Endothelial cell of umbilical vein (primary cell): Measurements from ENCODE around the gene CYP11A1. TPM values are rescaled to one million over a fixed set of nuclear protein-coding genes. Genes with fewer than 3 reads are reported as not detected.

ENCODE experiments used
- BruUV-seq: library from RNA; stranded (reverse); fragments of 400-500 nt; replicated peaks from 2 replicates; lab custom pipeline; 2021; lab: Mats Ljungman, UMichigan
- CTCF ChIA-PET: fragments of 300-600, 350-600 bp; sonication (Branson Sonifier 250); formaldehyde crosslinking; loops from one replicate; lab custom pipeline; 2021; ENCODE audit warnings: antibody characterized with exemption, inconsistent platforms; lab: Charles Lee
- POLR2A ChIA-PET: fragments of 300-600, 350-600 bp; sonication (Branson Sonifier 250); formaldehyde crosslinking; loops from one replicate; lab custom pipeline; 2021; ENCODE audit warnings: antibody characterized with exemption, inconsistent platforms; lab: Charles Lee
- DNase-seq: peaks from one replicate; pipeline ENCODE4 v3.0.0-alpha.2; 2011; ENCODE audit warnings: low read depth, low spot score
- FAIRE-seq: peaks from 2 replicates; lab custom pipeline; 2011; peaks lifted over from hg19 to GRCh38; lab: Jason Lieb, UNC
- H2AFZ ChIP-seq: 2 replicates; pipeline ENCODE4 v1.6.0; 2012; ENCODE audit warnings: low read depth, low read length, control low read depth, inconsistent platforms
- H3K27ac ChIP-seq: 2 replicates; pipeline ENCODE4 v1.5.1; 2011; ENCODE audit warnings: low read depth, mild to moderate bottlenecking, control low read depth, low read length, moderate library complexity; ENCODE audit not compliant: insufficient read depth
- H3K27me3 ChIP-seq, 2 experiments: 2 replicates each; pipeline versions ENCODE4 v1.6.0 to v1.6.1; 2011; ENCODE audit warnings: low read length in 2 of 2, mixed read lengths in 1 of 2; ENCODE audit not compliant: control insufficient read depth in 2 of 2, insufficient read depth in 2 of 2
- H3K36me3 ChIP-seq, 2 experiments: 2 replicates in 1 of 2; 3 replicates in 1 of 2; pipeline ENCODE4 v1.5.1; 2011; ENCODE audit warnings: low read length in 2 of 2, mild to moderate bottlenecking in 1 of 2, moderate library complexity in 1 of 2; ENCODE audit not compliant: control insufficient read depth in 2 of 2, insufficient read depth in 2 of 2; ENCODE audit errors: extremely low read depth in 1 of 2
- H3K4me1 ChIP-seq: 3 replicates; pipeline ENCODE4 v1.5.1; 2011; ENCODE audit warnings: mild to moderate bottlenecking, low read length; ENCODE audit not compliant: control insufficient read depth, insufficient read depth; ENCODE audit errors: extremely low read depth
- H3K4me2 ChIP-seq: 2 replicates; pipeline ENCODE4 v1.6.1; 2011; ENCODE audit warnings: low read length, control low read depth, mixed read lengths; ENCODE audit not compliant: insufficient read depth
- H3K4me3 ChIP-seq, 3 experiments: fragments of 200-600 bp in 1 of 3; sonication (generic), shearing (Covaris generic) in 1 of 3; replicated peaks in 1 of 3; 2 replicates each; pipeline ENCODE4 v1.5.1; 2011 to 2016; ENCODE audit warnings: control low read depth in 3 of 3, low read length in 3 of 3, mild to moderate bottlenecking in 2 of 3, inconsistent platforms in 1 of 3, low read depth in 1 of 3, moderate library complexity in 1 of 3; ENCODE audit not compliant: insufficient read depth in 1 of 3
- H3K79me2 ChIP-seq: 2 replicates; pipeline ENCODE4 v1.6.0; 2012; ENCODE audit warnings: low read length, inconsistent platforms; ENCODE audit not compliant: control insufficient read depth, insufficient read depth
- H3K9ac ChIP-seq: replicated peaks from 2 replicates; pipeline ENCODE3; 2011; ENCODE audit warnings: low read length, control low read depth; ENCODE audit not compliant: insufficient read depth; ENCODE audit errors: extremely low read depth
- H3K9me1 ChIP-seq: replicated peaks from 3 replicates; pipeline ENCODE4 v1.6.0; 2011; ENCODE audit warnings: mild to moderate bottlenecking, low read length; ENCODE audit not compliant: control insufficient read depth, insufficient read depth; ENCODE audit errors: extremely low read depth
- H3K9me3 ChIP-seq: replicated peaks from 2 replicates; pipeline ENCODE4 v1.5.1; 2012; ENCODE audit warnings: low read length, inconsistent platforms; ENCODE audit not compliant: control insufficient read depth, insufficient read depth
- H4K20me1 ChIP-seq: replicated peaks from 2 replicates; pipeline ENCODE3; 2011; ENCODE audit warnings: mild to moderate bottlenecking, low read length; ENCODE audit not compliant: control insufficient read depth, insufficient read depth; ENCODE audit errors: extremely low read depth
- CTCF ChIP-seq, 2 donors: IDR thresholded peaks; 1 replicate in 1 of 2; 2 replicates in 1 of 2; pipeline ENCODE4 v1.5.1; 2011; ENCODE audit warnings: low read length in 2 of 2, mild to moderate bottlenecking in 2 of 2, moderate library complexity in 2 of 2, control low read depth in 1 of 2, inconsistent platforms in 1 of 2, low read depth in 1 of 2; ENCODE audit not compliant: insufficient read depth in 1 of 2; ENCODE audit errors: extremely low read depth in 1 of 2
- EZH2 ChIP-seq: IDR thresholded peaks from 2 replicates; pipeline ENCODE4 v1.6.1; 2012; ENCODE audit warnings: borderline replicate concordance, low read depth, mild to moderate bottlenecking, moderate library complexity, low read length, inconsistent platforms; ENCODE audit not compliant: severe bottlenecking
- FOS ChIP-seq: IDR thresholded peaks from 2 replicates; pipeline ENCODE4 v1.6.1; 2011; ENCODE audit warnings: mild to moderate bottlenecking, low read length, moderate library complexity, borderline replicate concordance; ENCODE audit not compliant: insufficient read depth
- GATA2 ChIP-seq: IDR thresholded peaks from 2 replicates; pipeline ENCODE4 v1.7.0; 2011; ENCODE audit warnings: low read depth, mild to moderate bottlenecking, moderate library complexity, mixed read lengths, low read length; ENCODE audit not compliant: insufficient read length, insufficient read depth
- JUN ChIP-seq: IDR thresholded peaks from 2 replicates; pipeline ENCODE4 v1.6.1; 2011; ENCODE audit warnings: borderline replicate concordance, low read depth; ENCODE audit not compliant: insufficient read length, insufficient read depth
- MYC ChIP-seq: IDR thresholded peaks from one replicate; pipeline ENCODE4 v1.6.1; 2011; ENCODE audit warnings: mild to moderate bottlenecking, low read depth, low read length
- POLR2A ChIP-seq: IDR thresholded peaks from 2 replicates; pipeline ENCODE4 v1.6.1; 2012; ENCODE audit warnings: low read depth, mild to moderate bottlenecking, control low read depth, low read length
- POLR2AphosphoS5 ChIP-seq: IDR thresholded peaks from 2 replicates; pipeline ENCODE4 v1.6.1; 2012; ENCODE audit warnings: low read depth, mild to moderate bottlenecking, control low read depth, low read length, moderate library complexity; ENCODE audit not compliant: insufficient read depth
- dilution Hi-C: fragments of 300-500 bp; cut with MboI; formaldehyde crosslinking; loops from one replicate; pipeline ENCODE4 v1.15.0; 2019; ENCODE audit warnings: low sequenced_read_pairs; ENCODE audit not compliant: extremely low pct_ligation_motif_present
- intact Hi-C: fragments of 100-400 bp; cut with micrococcal nuclease; formaldehyde crosslinking; loops from one replicate; pipeline ENCODE4 v1.10.0; 2022
- polyA plus RNA-seq, 4 experiments: library from polyadenylated mRNA; depleted of rRNA in 3 of 4; stranded (reverse) in 3 of 4; unstranded in 1 of 4; fragments of >200 nt; gene quantifications; 2 replicates each; pipeline versions ENCODE4 v1.2.1 to v1.2.3, GENCODE V29; 2011 to 2012; ENCODE audit warnings: missing spikeins in 1 of 4
- total RNA-seq: library from RNA; stranded (reverse); gene quantifications from 2 replicates; pipeline ENCODE4 v1.2.3, GENCODE V29; 2021
- TF ChIP-seq, protein P1 (sequence below): IDR thresholded peaks from 2 replicates; pipeline ENCODE4 v1.6.1; 2011; ENCODE audit not compliant: insufficient read depth, insufficient read length

Gene CYP11A1
- total and polyA plus RNA-seq, 2 donors (not counting 3 experiments of a cell fraction or from before 2014, with no cell fraction given), result 0.08 TPM; not detected in 1

DNA sequence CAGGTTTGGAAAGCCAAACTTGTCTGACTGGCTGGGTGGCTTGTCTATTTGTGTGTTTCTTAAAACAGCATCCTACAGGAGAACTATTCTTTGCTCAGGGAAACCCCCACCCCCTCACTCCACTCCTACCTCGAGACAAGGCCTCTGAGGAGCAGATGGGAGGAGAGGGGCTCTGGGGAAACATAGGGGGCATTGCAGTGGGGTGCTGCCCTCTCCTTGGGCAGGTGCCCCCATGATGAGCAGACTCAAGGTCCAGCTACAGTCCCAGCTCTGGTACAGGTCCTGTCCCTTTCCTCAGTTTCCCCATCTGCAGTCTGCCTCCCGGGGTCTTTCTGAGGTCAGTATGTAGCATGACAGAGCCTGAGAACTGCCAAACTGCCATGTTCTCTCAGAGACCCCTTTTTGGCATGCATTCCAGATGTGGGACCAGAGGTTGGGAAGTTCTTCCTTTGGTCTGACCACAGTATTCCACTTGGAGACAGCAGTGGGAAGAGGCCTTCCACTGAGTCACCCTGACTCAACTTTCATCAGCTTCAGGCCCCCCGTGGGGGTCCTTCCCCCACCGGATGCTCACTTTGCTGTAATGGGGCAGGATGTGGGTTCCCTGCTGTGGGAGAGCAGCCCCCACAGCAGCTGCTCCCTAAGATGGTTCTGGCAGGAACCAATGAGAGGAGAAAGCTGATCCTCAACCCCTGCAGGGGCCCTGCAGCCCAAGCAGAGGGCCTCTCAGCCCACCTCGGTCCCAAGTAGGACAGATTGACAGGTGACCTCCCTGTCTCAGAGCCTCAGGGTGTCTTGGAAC is 32.3 kb upstream of the CYP11A1 start:
- FAIRE-seq (no peak), DNase-seq (no peak)
- Histone ChIP-seq H4K20me1 (no peaks in the 10 kb centered on the region), H3K36me3 (no peaks in the 10 kb centered on the region), H3K9ac (no peak overlapping the region), H2AFZ (no peak overlapping the region), H3K4me1 (peaks cover 6% of the 10 kb centered on the region), H3K27me3 (peaks cover 0 to 6% of the 10 kb centered on the region in 2 experiments), H3K27ac (no peak overlapping the region), H3K4me2 (no peak overlapping the region), H3K9me3 (no peaks in the 10 kb centered on the region), H3K79me2 (no peaks in the 10 kb centered on the region), H3K4me3 (no peak overlapping the region), H3K9me1 (no peaks in the 10 kb centered on the region)
- POLR2A ChIA-PET, result no interaction called here
- CTCF ChIA-PET, result no interaction called here
- dilution Hi-C loops, result no loop called here
- TF ChIP-seq POLR2AphosphoS5, result no peak
- intact Hi-C loops, result no loop called here
- no TSS peak for BruUV-seq

GRCh38 chr15:74399100-74399499 is 31.7 kb upstream of the CYP11A1 start:
- TF ChIP-seq GATA2 (no peak), POLR2AphosphoS5 (no peak), JUN (no peak), MYC (no peak), CTCF (IDR thresholded peaks at IDR 0.05; ENCODE audit: extremely low read depth in 1 of 2, insufficient read depth in 1 of 2, low read depth in 1 of 2, low read length in 2 of 2) (no peak), EZH2 (no peak), POLR2A (no peak), FOS (no peak)
- TF ChIP-seq, protein P1, sequence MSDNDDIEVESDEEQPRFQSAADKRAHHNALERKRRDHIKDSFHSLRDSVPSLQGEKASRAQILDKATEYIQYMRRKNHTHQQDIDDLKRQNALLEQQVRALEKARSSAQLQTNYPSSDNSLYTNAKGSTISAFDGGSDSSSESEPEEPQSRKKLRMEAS, result no peak
- Histone ChIP-seq H2AFZ (no peak overlapping the region), H3K27me3 (peaks cover 0 to 6% of the 10 kb centered on the region in 2 experiments), H3K79me2 (no peaks in the 10 kb centered on the region), H3K36me3 (no peaks in the 10 kb centered on the region), H3K4me1 (peaks cover 6% of the 10 kb centered on the region), H3K9ac (no peak overlapping the region), H3K4me3 (no peak overlapping the region), H4K20me1 (no peaks in the 10 kb centered on the region), H3K27ac (no peak overlapping the region), H3K9me1 (no peaks in the 10 kb centered on the region), H3K4me2 (no peak overlapping the region), H3K9me3 (no peaks in the 10 kb centered on the region)
- CTCF ChIA-PET, result no interaction called here
- dilution Hi-C loops (no loop called here), intact Hi-C loops (no loop called here)
- BruUV-seq, result no TSS peak
- DNase-seq (no peak), FAIRE-seq (no peak)
- POLR2A ChIA-PET, result no interaction called here
